A673 (cell line): ENCODE data around the gene RBM20. TPM values are rescaled to one million over a fixed set of nuclear protein-coding genes. Genes with fewer than 3 reads are reported as not detected.

Experiments
- BruUV-seq: library from RNA; stranded (reverse); fragments of 400-500 nt; replicated peaks from 2 replicates; lab custom pipeline; 2021; lab: Mats Ljungman, UMichigan
- CTCF ChIA-PET: fragments of 300-600 bp; sonication (Branson Sonifier 250); formaldehyde crosslinking; loops from one replicate; lab custom pipeline; 2022; ENCODE audit warnings: antibody characterized with exemption; lab: Charles Lee
- POLR2A ChIA-PET: fragments of 300-600 bp; sonication (Branson Sonifier 250); formaldehyde crosslinking; loops from one replicate; lab custom pipeline; 2022; ENCODE audit warnings: antibody characterized with exemption; ENCODE audit not compliant: low non-redundant PET; lab: Charles Lee
- DNase-seq: peaks from one replicate; pipeline ENCODE4 v3.0.0-alpha.2; 2015; ENCODE audit warnings: low spot score
- H3K27ac ChIP-seq: fragments of 200-600 bp; sonication (generic); 2 replicates; pipeline ENCODE4 v1.5.1; 2016; ENCODE audit warnings: mixed run types, low read depth, mild to moderate bottlenecking, mixed read lengths, antibody characterized with exemption, low read length; ENCODE audit not compliant: poor library complexity, severe bottlenecking
- H3K27me3 ChIP-seq: fragments of 200-600 bp; sonication (generic); replicated peaks from 2 replicates; pipeline ENCODE4 v1.6.1; 2017; ENCODE audit warnings: mixed run types, low read depth, mild to moderate bottlenecking, mixed read lengths, antibody characterized with exemption, low read length; ENCODE audit not compliant: insufficient read depth, poor library complexity
- H3K36me3 ChIP-seq: fragments of 200-600 bp; sonication (generic); 2 replicates; pipeline ENCODE4 v1.6.1; 2016; ENCODE audit warnings: mixed run types, mild to moderate bottlenecking, mixed read lengths, antibody characterized with exemption, low read length; ENCODE audit not compliant: insufficient read depth, poor library complexity, severe bottlenecking
- H3K4me1 ChIP-seq: fragments of 200-600 bp; sonication (generic); 2 replicates; pipeline ENCODE4 v1.6.1; 2017; ENCODE audit warnings: mixed run types, mild to moderate bottlenecking, mixed read lengths, antibody characterized with exemption, low read length; ENCODE audit not compliant: insufficient read depth, poor library complexity, severe bottlenecking
- H3K4me3 ChIP-seq: fragments of 200-600 bp; sonication (generic); 2 replicates; pipeline ENCODE4 v1.5.1; 2016; ENCODE audit warnings: low read depth, mixed run types, mild to moderate bottlenecking, mixed read lengths, low read length; ENCODE audit not compliant: poor library complexity, severe bottlenecking
- H3K9me3 ChIP-seq: fragments of 200-600 bp; sonication (generic); 2 replicates; pipeline ENCODE4 v1.6.1; 2016; ENCODE audit warnings: mixed run types, low read depth, mild to moderate bottlenecking, mixed read lengths, antibody characterized with exemption, low read length; ENCODE audit not compliant: poor library complexity, severe bottlenecking
- EZH2 ChIP-seq: fragments of 200-600 bp; sonication (generic); IDR thresholded peaks from 2 replicates; pipeline ENCODE4 v1.6.1; 2017; ENCODE audit warnings: borderline replicate concordance, low read depth, mild to moderate bottlenecking, mixed read lengths, antibody characterized with exemption, low read length; ENCODE audit not compliant: poor library complexity, severe bottlenecking
- intact Hi-C: fragments of 100-400 bp; cut with micrococcal nuclease; formaldehyde crosslinking; loops from one replicate; pipeline ENCODE4 v1.10.0; 2022; ENCODE audit not compliant: unreplicated experiment
- total RNA-seq: library from RNA; stranded (reverse); gene quantifications from 2 replicates; pipeline ENCODE4 v1.2.3, GENCODE V29; 2021
- TF ChIP-seq, protein P1 (sequence below): fragments of 300-800, 200-600 bp; sonication (generic); conservative IDR thresholded peaks from 2 replicates; pipeline ENCODE4 v1.5.1; 2017; ENCODE audit warnings: low read depth, mild to moderate bottlenecking, antibody characterized with exemption, low read length, moderate library complexity, mixed read lengths

Gene RBM20
- total RNA-seq, 1 experiment from 2014 or later: 1.3 TPM

- ChIA-PET POLR2A (no interaction called here), CTCF (no interaction called here)
- no peaks in the 10 kb centered on the region for H3K9me3 ChIP-seq
- H3K4me3 ChIP-seq: no peak overlapping the region
- no TSS peak for BruUV-seq
- intact Hi-C loops: no loop called here
- TF ChIP-seq, protein P1, sequence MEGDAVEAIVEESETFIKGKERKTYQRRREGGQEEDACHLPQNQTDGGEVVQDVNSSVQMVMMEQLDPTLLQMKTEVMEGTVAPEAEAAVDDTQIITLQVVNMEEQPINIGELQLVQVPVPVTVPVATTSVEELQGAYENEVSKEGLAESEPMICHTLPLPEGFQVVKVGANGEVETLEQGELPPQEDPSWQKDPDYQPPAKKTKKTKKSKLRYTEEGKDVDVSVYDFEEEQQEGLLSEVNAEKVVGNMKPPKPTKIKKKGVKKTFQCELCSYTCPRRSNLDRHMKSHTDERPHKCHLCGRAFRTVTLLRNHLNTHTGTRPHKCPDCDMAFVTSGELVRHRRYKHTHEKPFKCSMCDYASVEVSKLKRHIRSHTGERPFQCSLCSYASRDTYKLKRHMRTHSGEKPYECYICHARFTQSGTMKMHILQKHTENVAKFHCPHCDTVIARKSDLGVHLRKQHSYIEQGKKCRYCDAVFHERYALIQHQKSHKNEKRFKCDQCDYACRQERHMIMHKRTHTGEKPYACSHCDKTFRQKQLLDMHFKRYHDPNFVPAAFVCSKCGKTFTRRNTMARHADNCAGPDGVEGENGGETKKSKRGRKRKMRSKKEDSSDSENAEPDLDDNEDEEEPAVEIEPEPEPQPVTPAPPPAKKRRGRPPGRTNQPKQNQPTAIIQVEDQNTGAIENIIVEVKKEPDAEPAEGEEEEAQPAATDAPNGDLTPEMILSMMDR: no peak
- no peak for TF ChIP-seq EZH2
- H3K27ac ChIP-seq: no peak overlapping the region
- H3K27me3 ChIP-seq: no peaks in the 10 kb centered on the region
- no peaks in the 10 kb centered on the region for H3K4me1 ChIP-seq
- no peak for DNase-seq
- H3K36me3 ChIP-seq: no peaks in the 10 kb centered on the region
These were observed 184.4 kb downstream of the RBM20 start for GRCh38 chr10:110828525-110828924.

- CTCF ChIA-PET: no interaction called here
- Histone ChIP-seq H3K27me3 (no peaks in the 10 kb centered on the region), H3K4me3 (no peak overlapping the region), H3K4me1 (peaks cover 5% of the 10 kb centered on the region), H3K27ac (no peak overlapping the region), H3K9me3 (no peaks in the 10 kb centered on the region), H3K36me3 (no peaks in the 10 kb centered on the region)
- DNase-seq: no peak
- intact Hi-C loops: no loop called here
- POLR2A ChIA-PET: no interaction called here
- BruUV-seq: no TSS peak
- TF ChIP-seq, protein P1: no peak
- TF ChIP-seq EZH2: no peak
These were observed 185.7 kb downstream of the RBM20 start for GRCh38 chr10:110829721-110830410.

DNA sequence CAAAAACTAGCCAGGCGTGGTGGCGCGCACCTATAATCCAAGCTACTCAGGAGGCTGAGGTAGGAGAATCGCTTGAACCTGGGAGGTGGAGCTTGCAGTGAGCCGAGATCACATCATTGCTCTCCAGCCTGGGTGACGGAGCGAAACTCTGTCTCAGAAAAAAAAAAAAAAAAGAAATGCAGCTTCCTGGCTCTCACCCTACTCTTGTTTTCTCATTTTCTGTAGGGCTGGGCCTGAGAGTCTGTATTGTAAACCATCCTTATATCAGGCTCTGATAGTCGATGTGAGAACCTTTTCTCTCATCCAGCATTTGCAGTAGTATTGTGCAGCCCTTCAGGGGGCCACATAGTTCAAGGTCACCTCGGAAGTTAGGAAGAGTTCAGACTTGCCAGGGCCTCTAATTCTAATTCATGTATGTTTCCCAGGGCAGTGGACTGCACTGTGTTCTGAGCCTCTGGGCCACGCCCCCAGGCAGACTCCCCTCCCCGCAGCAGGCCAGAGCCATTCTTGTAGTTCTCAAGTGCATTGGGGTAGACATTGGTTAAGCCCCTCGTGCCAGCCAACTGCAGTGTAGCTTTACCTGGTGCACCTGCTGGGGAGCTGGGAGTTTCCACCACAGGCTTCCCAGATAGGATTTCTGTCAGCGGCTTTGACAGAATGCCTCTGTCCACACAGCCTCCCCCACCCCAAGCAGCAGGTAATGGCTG, 189.3 kb downstream of the RBM20 start:
- CTCF ChIA-PET: no interaction called here
- no peak for DNase-seq
- Histone ChIP-seq H3K36me3 (no peaks in the 10 kb centered on the region), H3K4me3 (no peak overlapping the region), H3K27ac (no peak overlapping the region), H3K9me3 (no peaks in the 10 kb centered on the region), H3K4me1 (peaks cover 5% of the 10 kb centered on the region), H3K27me3 (no peaks in the 10 kb centered on the region)
- TF ChIP-seq, protein P1: no peak
- TF ChIP-seq EZH2: no peak
- POLR2A ChIA-PET: no interaction called here
- intact Hi-C loops: no loop called here
- no TSS peak for BruUV-seq
